Superior temporal gyrus (tissue), 1 donor: ENCODE data around the gene NR1H3.
A peak's percentile ranks its signal among the peaks of the same experiment; 100 is the strongest.

Source experiments
- DNase-seq: peaks from one replicate; pipeline ENCODE4 v3.0.0-alpha.2; 2016; ENCODE audit errors: extremely low spot score

Gene NR1H3

GRCh38 chr11:47269829-47270305 is 12.1 kb downstream of the NR1H3 start, which contains the start of gene MADD:
Gene MADD, plus strand, starts transcription at chr11:47270133.
- peak; percentile 83 for DNase-seq

DNA sequence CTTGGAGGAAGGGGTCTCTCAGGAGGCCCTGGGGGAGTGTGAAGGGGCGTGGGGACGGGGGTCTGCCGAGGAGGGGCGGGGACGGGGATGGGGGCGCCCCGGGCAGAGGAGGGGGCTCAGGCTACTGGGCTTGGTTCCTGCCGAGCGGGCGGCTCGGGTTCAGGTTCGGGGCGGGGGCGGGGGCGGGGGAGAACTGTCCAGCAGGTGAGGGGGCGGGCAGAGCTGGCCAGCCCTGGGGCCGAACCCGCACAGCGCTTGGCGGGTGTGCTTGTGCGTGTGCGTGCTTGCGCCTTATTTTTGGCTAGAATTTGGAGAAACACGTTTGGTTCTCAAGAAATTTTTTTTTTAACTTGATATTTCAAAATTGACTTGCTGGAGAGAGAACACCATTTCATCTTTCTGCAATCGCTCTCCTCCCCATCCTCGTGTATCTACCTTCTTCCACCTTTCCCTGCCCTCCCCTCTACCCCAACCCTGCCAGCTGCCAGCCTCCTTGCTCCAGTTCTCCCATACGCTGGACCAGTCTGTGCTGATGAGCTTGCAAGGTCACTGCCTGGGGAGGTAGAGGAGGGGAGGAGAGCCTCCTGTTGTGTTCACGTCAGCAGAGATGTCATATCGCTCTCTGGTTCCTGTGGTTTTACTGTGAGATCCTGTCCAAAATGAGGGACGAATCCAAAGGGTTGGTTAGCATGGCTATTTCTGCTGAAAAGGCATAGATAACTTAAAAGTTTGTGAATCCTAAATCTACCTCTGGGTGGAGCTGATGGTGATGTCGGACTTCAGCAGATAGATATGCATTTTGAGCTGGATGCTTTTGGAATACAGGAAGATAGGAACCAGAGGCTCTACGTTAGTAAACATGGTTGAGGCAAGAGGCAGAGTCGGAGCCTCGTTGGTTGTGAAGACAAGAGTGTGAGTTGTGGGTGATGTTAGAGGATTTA is 12.8 kb downstream of the NR1H3 start:
- DNase-seq = peak; percentile 68

- no peak for DNase-seq
Measured at GRCh38 chr11:47271328-47271727, 13.5 kb downstream of the NR1H3 start.

- DNase-seq = peak; percentile 45
Measured at GRCh38 chr11:47271961-47272661, 14.3 kb downstream of the NR1H3 start.

GRCh38 chr11:47272706-47273105 is 14.9 kb downstream of the NR1H3 start:
- DNase-seq = no peak

GRCh38 chr11:47274495-47275235 is 16.9 kb downstream of the NR1H3 start:
- no peak for DNase-seq

DNA sequence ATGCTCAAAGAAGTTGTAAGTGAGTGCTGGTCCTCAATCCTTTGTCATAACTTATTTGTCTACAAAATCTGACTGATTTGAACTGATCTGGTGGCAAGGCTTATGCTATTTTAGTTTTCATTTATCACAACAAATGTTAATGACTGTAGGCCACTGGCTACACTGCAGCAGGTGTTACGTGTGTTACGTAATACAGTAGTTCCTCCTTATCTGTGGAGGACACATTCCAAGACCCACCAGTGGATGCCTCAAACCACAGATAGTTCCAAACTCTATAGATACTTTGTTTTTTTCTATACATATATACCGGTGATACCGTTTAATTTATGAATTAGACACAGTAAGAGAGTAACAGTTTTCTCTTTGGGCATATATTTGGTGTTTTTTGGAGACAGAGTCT is 19.1 kb downstream of the NR1H3 start:
- DNase-seq = no peak

DNA sequence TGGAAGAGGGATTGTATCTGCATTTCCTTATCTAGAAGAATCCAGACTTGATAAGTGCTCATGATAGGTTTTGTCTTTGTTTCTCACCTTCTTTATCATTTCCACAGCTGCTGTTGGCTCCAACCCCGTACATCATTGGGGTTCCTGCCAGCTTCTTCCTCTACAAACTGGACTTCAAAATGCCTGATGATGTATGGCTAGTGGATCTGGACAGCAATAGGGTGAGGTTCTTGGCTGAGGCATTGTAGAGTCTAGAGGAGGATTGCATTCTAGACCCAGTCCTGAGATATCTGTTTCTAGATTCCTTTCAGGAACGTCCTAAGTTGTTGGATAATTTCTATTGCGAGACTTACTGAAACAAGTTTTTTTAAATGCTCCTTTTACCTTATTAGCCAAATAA is 20.3 kb downstream of the NR1H3 start:
- DNase-seq = no peak

DNA sequence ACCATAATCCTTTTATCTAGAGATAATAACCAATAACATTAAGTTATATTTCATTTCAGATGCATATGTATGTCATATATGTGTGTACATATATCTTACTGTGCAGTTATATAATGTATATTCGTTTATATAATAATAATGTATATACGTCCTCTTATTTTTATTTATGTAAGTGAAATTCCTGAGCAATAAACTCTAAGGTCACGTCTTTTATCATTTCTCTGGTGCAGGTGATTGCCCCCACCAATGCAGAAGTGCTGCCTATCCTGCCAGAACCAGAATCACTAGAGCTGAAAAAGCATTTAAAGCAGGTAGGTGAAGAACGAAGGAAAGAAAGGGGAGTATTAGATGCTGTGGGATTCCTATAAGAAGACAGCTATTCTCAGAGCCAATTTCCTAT is 21.0 kb downstream of the NR1H3 start:
- no peak for DNase-seq

DNA sequence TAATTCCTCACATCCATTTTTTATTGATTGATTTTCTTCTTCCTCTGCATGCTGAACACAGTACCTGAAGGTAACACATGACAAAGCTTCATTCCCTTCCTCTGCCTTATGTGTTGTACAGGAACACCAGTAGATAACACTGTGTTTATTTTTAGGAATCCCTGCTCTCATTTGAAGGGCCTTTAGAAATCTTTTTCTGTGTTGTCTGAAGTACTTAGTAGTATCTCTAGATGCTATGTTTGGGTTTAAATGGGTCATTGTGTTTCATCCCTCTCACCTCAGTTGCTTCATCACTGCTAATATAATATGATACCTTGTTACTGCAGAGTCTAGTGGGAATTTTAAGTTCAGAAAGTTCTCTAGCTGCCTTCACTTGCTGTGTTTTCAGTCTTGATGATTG is 22.3 kb downstream of the NR1H3 start:
- DNase-seq = no peak

DNA sequence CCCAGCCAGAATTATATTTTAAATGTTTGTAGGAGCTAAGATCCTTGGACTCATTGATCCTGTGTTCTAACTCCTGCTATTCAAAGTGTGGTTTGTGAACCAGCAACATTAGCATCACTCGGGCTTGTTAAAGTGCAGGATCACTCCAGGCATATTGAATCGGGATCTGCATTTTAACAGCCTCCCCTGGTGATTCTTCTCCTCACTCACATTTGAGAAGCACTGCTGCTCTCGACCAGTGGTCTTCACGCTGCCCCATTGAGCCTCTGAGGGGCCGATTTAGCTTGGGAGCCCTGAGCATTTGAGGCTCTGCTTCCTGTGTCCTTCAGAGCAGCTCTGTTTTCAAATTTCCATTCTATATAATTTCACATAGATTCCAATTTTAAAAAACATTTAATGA is 23.1 kb downstream of the NR1H3 start:
- no peak for DNase-seq

- DNase-seq = no peak
Measured at GRCh38 chr11:47282462-47282861, 24.7 kb downstream of the NR1H3 start.

DNA sequence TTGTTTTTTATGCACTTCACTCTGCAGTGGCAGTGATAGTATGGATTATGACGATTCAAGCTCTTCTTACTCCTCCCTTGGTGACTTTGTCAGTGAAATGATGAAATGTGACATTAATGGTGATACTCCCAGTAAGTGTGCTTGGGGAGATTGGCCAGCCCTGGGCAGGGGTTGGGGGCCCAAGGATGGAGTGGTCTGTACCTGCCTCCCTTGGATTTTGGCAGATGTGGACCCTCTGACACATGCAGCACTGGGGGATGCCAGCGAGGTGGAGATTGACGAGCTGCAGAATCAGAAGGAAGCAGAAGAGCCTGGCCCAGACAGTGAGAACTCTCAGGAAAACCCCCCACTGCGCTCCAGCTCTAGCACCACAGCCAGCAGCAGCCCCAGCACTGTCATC is 26.4 kb downstream of the NR1H3 start:
- DNase-seq = no peak

- DNase-seq = no peak
Measured at GRCh38 chr11:47285969-47286770, 28.4 kb downstream of the NR1H3 start.

- no peak for DNase-seq
Measured at GRCh38 chr11:47288066-47288465, 30.3 kb downstream of the NR1H3 start.

- DNase-seq = no peak
Measured at GRCh38 chr11:47289856-47290255, 32.1 kb downstream of the NR1H3 start.

GRCh38 chr11:47295385-47295784 is 37.6 kb downstream of the NR1H3 start:
- DNase-seq = no peak

- DNase-seq = no peak
Measured at GRCh38 chr11:47296045-47296444, 38.2 kb downstream of the NR1H3 start.

- DNase-seq = no peak
Measured at GRCh38 chr11:47299078-47299477, 41.3 kb downstream of the NR1H3 start.

DNA sequence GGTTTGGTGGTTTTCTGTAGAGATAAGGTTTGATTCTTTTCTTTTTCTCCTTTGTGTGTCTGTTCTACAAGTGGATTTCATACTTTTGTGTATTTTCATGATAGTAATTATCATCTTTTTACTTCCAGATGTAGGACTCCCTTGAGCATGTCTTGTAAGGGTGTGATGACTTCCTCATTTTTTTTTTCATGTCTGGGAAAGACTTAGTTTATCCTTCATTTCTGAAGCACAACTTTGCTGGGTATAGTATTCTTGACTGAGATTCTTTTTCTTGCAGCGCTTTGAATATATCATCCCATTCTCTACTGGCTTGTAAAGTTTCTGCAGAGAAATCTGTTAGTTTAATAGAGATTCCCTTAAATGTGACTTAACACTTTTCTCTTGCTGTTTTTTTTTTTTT is 45.1 kb downstream of the NR1H3 start:
- DNase-seq = no peak
